Pancreas (tissue), 10 donors: ENCODE results near the gene CCDC134. TPM values are rescaled to one million over a fixed set of nuclear protein-coding genes. Genes with fewer than 3 reads are reported as not detected.
A peak's percentile ranks its signal among the peaks of the same experiment; 100 is the strongest.

Experiments used
- ATAC-seq, 4 donors: fragments of 200-7000 bp; cut with Tn5 transposase; one replicate each; pipeline versions ENCODE4 v1.8.0 to v1.9.1; 2020; ENCODE audit warnings: mild to moderate bottlenecking in 4 of 4, moderate library complexity in 4 of 4
- DNase-seq, 6 donors: peaks; one replicate each; pipeline ENCODE4 v3.0.0-alpha.2; 2020
- FAIRE-seq: peaks from 2 replicates; lab custom pipeline; 2012; peaks lifted over from hg19 to GRCh38; lab: Jason Lieb, UNC
- H3K27ac ChIP-seq, 4 donors: fragments of 200-600 bp; sonication (generic); 1 replicate in 3 of 4; 2 replicates in 1 of 4; pipeline versions ENCODE4 v1.5.0 to v1.8.0; 2020
- H3K27me3 ChIP-seq, 4 donors: fragments of 200-600 bp; one replicate each; pipeline ENCODE4 v1.8.0; 2021
- H3K36me3 ChIP-seq, 3 donors: fragments of 200-600 bp; sonication (generic) in 1 of 3; one replicate each; pipeline versions ENCODE4 v1.5.0 to v1.8.0; 2020 to 2021
- H3K4me1 ChIP-seq, 3 donors: fragments of 200-600 bp; one replicate each; pipeline ENCODE4 v1.8.0; 2021
- H3K4me3 ChIP-seq, 4 donors: fragments of 200-600 bp; sonication (generic) in 2 of 4; one replicate each; pipeline versions ENCODE4 v1.5.0 to v1.8.0; 2020 to 2021
- H3K9me3 ChIP-seq, 4 donors: fragments of 200-600 bp; one replicate each; pipeline ENCODE4 v1.8.0; 2021
- WGBS, 2 donors: extraction: QIAGEN DNeasy Blood & Tissue Kit; methylation state at CpG; one replicate each; pipeline ENCODE4 v1.1.7; 2013; 5-methylcytosine and 5-hydroxymethylcytosine counted together
- intact Hi-C, 3 donors: fragments of 100-400 bp; cut with DNase I; formaldehyde crosslinking; loops; one replicate each; pipeline versions ENCODE4 v1.11.1 to v1.14.2; 2022
- polyA plus RNA-seq, 2 donors: library from polyadenylated mRNA; stranded (reverse); fragments of 200-250 nt; gene quantifications; one replicate each; pipeline ENCODE4 v1.2.3, GENCODE V29; 2013
- total RNA-seq, 6 donors: library from RNA; stranded (reverse); fragmentation: NEBNext Ultra II Directional in 4 of 6; extraction: Animal tissue kit (Norgen Biotek cat#: 25700) in 4 of 6; gene quantifications; one replicate each; pipeline versions ENCODE4 v1.2.1 to v1.2.4, GENCODE V29; 2021 to 2023
- TF ChIP-seq, protein P1 (sequence below), 4 donors: fragments of 200-600 bp; sonication (generic) in 3 of 4; IDR thresholded peaks; one replicate each; pipeline versions ENCODE4 v1.5.0 to v1.8.0; 2021; ENCODE audit warnings: antibody characterized with exemption in 4 of 4
- donor health status: healthy with polysubstance abuse.
- donor health status: DM: no; HTN: no; CAD: no; lungs with moderate emphysema.
- donor health status: DM: no; HTN: no; CAD: no.
- donor health status: control.
- donor health status: control.
- donor health status: Bipolar disorder and iron deficiency.
- donor health status: DM: yes; HTN: yes; CAD: no.
- donor health status: DM: no; HTN: no; CAD: no.
- donor health status: DM: no; HTN: no; CAD: no.
- donor health status: DM: yes; HTN: yes; CAD: no.

The CCDC134 gene
- total and polyA plus RNA-seq, 8 donors, result 1.9 to 7.6 (median 4.2) TPM

DNA sequence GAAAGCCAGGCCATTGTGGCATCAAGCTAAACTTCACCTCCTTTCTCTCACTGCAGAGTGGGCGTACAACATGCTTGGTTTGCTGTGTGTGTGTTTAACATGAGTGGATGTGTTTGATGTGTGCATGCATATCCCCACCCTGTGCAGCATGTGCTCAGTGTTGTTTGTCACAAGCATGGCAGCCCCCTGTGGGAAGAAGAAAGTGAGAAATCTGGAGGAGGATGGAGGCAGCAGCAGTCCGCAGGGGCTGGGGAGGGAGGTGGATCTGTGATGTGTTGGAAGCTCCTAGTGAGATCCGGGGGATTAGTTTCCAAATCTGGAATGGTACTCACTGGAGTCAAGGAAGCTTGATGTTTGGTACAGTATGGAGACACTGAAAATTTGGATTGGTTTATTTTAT, 24.1 kb upstream of the CCDC134 start:
- Histone ChIP-seq H3K27ac (no peak overlapping the region), H3K4me3 (no peak overlapping the region), H3K36me3 (no peaks in the 10 kb centered on the region), H3K4me1 (no peaks in the 10 kb centered on the region), H3K9me3 (no peaks in the 10 kb centered on the region), H3K27me3 (no peaks in the 10 kb centered on the region)
- TF ChIP-seq, protein P1, sequence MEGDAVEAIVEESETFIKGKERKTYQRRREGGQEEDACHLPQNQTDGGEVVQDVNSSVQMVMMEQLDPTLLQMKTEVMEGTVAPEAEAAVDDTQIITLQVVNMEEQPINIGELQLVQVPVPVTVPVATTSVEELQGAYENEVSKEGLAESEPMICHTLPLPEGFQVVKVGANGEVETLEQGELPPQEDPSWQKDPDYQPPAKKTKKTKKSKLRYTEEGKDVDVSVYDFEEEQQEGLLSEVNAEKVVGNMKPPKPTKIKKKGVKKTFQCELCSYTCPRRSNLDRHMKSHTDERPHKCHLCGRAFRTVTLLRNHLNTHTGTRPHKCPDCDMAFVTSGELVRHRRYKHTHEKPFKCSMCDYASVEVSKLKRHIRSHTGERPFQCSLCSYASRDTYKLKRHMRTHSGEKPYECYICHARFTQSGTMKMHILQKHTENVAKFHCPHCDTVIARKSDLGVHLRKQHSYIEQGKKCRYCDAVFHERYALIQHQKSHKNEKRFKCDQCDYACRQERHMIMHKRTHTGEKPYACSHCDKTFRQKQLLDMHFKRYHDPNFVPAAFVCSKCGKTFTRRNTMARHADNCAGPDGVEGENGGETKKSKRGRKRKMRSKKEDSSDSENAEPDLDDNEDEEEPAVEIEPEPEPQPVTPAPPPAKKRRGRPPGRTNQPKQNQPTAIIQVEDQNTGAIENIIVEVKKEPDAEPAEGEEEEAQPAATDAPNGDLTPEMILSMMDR (IDR thresholded peaks at IDR 0.05), result no peak
- FAIRE-seq (no peak), DNase-seq (no peak), ATAC-seq (no peak)
- intact Hi-C loops, result no loop called here
- 87 to 91% methylated on average over 3 of the region's 3 CpGs for WGBS, 2 donors

DNA sequence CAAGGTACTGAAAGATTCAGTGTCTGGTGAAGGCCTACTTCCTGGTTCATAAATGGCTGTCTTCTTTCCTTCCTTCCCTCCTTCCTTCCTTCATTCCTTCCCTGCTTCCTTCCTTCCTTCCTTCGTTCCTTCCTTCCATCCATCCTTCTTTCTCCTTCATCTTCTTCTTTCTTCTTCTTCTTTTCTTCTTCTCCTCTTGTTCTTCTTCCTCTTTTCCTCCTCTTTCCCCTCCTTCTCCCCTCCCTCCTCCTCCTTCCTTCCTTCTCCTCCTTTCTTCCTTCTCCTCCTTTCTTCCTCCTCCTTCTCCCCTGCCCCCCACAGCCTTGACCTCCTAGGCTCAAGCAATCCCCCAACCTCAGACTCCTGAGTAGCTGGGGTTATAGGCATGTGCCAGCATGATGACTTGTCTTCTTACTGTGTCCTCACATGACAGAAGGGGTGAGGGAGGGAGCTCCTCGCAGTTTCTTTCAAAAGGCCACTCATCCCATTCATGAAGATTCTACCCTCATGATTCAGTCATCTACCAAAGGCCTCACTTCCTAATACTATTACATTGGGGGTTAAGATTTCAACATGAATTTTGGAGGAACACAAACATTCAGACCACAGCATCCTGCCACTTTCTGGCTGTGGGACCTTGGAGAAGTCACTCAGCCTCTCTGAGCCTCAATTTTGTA, 22.6 kb upstream of the CCDC134 start:
- WGBS, 2 donors, result 82 to 83% methylated on average over 2 of the region's 2 CpGs
- Histone ChIP-seq H3K9me3 (no peaks in the 10 kb centered on the region), H3K27me3 (no peaks in the 10 kb centered on the region), H3K4me3 (no peak overlapping the region), H3K27ac (no peak overlapping the region), H3K4me1 (no peaks in the 10 kb centered on the region), H3K36me3 (no peaks in the 10 kb centered on the region)
- DNase-seq, result no peak
- no peak for FAIRE-seq
- TF ChIP-seq, protein P1 (IDR thresholded peaks at IDR 0.05), result no peak
- intact Hi-C loops, result no loop called here
- no peak for ATAC-seq

DNA sequence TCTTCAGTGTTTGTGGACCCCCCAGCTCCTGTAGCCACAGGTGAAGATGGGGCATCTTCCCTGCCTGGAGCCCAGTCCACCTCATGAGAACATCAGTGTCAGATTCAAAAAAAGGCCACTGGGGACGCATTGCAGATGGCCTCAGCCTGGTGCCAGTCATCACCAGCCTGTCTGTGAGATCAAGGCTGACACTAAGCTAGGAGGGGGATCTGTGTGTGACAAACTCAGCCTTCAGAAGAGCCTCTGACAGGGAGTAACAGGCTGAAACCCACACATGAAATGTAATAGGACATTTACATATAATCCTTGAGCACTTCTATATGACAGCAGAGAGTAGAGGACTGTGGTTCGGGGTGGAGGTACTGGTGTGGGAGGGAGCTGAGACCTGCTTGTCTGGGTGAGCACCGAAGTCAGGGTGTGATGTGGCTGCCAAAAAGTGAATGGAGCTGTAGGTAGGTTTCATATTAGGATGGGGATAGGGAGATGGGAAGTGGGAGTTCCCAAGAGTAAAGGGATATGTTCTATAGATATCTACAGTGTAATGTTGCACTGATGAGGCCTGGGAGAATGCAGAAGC, 20.5 kb upstream of the CCDC134 start:
- no peak for DNase-seq
- H3K9me3 ChIP-seq, result no peaks in the 10 kb centered on the region
- ATAC-seq, result no peak
- no peak overlapping the region for H3K4me3 ChIP-seq
- FAIRE-seq, result no peak
- H3K4me1 ChIP-seq, result no peaks in the 10 kb centered on the region
- intact Hi-C loops, result no loop called here
- H3K27ac ChIP-seq, result no peak overlapping the region
- no peaks in the 10 kb centered on the region for H3K27me3 ChIP-seq
- 55 to 60% methylated on average over 3 of the region's 3 CpGs for WGBS, 2 donors
- TF ChIP-seq, protein P1 (IDR thresholded peaks at IDR 0.05), result no peak
- no peaks in the 10 kb centered on the region for H3K36me3 ChIP-seq

DNA sequence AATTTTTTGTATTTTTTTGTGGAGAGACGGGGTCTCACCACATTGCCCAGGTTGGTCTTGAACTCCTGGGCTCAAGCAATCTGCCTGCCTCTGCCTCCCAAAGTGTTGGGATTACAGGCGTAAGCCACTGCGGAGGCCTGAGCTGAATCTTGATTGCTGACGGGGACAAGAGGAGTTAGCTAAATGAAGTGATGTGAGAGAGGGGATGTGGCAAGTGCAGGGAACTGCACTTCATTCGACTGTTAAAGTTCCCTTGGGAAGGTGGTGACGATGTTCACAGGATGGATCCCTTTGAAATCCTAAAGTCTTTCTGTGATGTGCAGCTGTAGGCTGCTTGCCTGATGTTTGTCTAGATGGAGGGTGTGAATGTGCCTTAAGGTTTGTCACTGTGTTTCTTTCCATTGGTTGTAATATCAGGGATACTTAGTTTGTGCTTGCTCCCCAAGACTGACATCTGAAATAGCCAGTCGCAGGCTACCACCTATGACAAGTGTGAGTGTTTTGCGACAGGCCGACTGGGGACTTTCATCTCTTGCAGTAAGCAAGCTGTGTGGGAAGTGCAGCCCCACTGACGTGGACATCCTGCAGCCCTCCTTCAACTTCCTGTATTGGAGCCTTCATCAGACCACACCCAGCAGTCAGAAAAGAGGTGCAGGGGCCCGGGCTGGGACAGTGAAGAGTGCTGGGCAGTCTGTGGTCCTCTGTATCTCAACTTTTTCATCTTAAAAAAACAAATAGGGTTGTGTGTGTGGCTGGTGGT, 19.6 kb upstream of the CCDC134 start:
- intact Hi-C loops, result no loop called here
- no peak overlapping the region for H3K4me3 ChIP-seq

More for the DNA sequence above, 19.6 kb upstream of the CCDC134 start:
- no peaks in the 10 kb centered on the region for H3K27me3 ChIP-seq
- no peak for FAIRE-seq
- TF ChIP-seq, protein P1 (IDR thresholded peaks at IDR 0.05), result no peak
- H3K4me1 ChIP-seq, result no peaks in the 10 kb centered on the region
- WGBS, 2 donors, result 65 to 71% methylated on average over 11 of the region's 11 CpGs
- H3K9me3 ChIP-seq, result no peaks in the 10 kb centered on the region
- peak in 3 of 4 donors; percentile 55 to 76 (median 74) for ATAC-seq
- DNase-seq, result peak in 2 of 6 donors; percentile 9 to 39
- H3K36me3 ChIP-seq, result no peaks in the 10 kb centered on the region
- H3K27ac ChIP-seq, result no peak overlapping the region
